SIG-M5 treated with dmso at 0.1 percent for 504 hours (cell line): Measurements from ENCODE around the gene FDX1.

ENCODE experiments used
- DNase-seq: peaks from one replicate; lab custom pipeline; 2025; ENCODE audit not compliant: unreplicated experiment; lab: John Stamatoyannopoulos, UW

Gene FDX1

GRCh38 chr11:110505528-110506284, 76.0 kb downstream of the FDX1 start:
- DNase-seq: no peak

DNA sequence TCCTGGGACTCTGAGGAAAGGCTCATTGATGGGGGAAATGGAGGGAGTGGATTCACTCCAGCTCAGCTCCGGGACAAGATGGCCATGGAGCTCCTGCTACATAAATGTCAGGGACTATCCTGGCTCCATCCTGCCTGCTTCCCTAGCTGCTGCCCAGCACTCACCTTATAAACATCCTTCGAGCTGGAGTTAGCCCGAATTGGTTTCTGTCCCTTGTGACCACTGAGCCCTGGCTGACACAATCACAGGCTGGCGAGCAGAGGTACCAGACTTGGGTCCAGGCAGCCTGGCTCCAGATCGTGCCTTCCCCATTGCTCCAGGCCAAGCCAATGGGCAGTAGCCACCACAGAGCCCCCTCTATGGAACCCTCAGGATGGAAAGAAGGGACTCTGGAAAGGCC, 77.6 kb downstream of the FDX1 start:
- DNase-seq: no peak

DNA sequence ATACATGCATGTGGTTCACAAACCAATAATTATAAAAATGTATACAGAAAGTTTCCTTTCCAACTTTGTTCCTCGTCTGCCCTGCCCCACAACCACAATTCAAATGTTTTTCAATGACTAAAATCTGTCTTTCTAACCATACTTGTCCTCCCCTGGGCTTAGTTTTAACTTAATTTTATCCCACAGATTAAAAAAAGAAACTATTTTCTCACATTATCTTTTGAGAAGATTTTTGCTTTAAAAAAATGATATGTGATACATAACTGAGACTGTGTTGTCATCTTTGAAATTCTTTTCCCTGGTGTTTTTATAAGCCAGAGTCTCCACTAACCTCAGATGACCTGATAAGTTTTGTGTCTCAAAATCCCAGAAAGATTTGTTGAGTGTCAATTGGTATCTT, 79.0 kb downstream of the FDX1 start:
- DNase-seq: no peak

GRCh38 chr11:110509472-110509871, 79.7 kb downstream of the FDX1 start:
- no peak for DNase-seq

GRCh38 chr11:110512026-110512425, 82.3 kb downstream of the FDX1 start:
- DNase-seq: no peak

DNA sequence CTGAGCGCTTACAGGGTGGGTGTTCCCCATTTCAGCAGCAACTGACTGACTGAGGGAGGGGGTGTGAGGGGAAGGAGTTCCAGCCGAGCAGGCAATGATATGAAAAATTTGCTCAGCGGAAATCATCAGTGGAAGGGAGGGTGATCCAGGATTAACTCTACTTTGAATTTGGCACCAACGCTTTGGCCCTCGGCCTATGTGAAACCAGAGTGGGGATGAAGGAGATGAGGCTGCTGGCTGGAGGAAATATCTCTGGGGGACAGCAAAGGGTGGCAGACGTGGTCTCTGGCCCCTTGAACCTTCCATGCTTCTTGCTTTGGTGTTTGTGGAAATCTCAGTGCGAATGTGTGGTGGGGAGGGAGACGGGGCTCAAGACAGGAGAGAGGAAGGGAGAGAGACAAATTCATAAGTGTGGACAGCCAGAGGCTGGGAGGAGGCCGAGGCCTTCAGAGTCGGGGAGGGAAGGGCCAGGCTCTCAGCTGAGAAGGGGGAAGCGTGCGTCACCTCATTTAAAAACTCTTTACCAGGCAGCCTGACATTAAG, 83.6 kb downstream of the FDX1 start:
- no peak for DNase-seq

- DNase-seq: no peak
Observed at GRCh38 chr11:110513846-110514437, 84.2 kb downstream of the FDX1 start.
